Measurements from ENCODE around the gene CD79A.
A peak's percentile ranks its signal among the peaks of the same experiment; 100 is the strongest.

Gene CD79A
- 0.36 to 3.4 (median 1.4) reads per million in 17 experiments for total RNA-seq

DNA sequence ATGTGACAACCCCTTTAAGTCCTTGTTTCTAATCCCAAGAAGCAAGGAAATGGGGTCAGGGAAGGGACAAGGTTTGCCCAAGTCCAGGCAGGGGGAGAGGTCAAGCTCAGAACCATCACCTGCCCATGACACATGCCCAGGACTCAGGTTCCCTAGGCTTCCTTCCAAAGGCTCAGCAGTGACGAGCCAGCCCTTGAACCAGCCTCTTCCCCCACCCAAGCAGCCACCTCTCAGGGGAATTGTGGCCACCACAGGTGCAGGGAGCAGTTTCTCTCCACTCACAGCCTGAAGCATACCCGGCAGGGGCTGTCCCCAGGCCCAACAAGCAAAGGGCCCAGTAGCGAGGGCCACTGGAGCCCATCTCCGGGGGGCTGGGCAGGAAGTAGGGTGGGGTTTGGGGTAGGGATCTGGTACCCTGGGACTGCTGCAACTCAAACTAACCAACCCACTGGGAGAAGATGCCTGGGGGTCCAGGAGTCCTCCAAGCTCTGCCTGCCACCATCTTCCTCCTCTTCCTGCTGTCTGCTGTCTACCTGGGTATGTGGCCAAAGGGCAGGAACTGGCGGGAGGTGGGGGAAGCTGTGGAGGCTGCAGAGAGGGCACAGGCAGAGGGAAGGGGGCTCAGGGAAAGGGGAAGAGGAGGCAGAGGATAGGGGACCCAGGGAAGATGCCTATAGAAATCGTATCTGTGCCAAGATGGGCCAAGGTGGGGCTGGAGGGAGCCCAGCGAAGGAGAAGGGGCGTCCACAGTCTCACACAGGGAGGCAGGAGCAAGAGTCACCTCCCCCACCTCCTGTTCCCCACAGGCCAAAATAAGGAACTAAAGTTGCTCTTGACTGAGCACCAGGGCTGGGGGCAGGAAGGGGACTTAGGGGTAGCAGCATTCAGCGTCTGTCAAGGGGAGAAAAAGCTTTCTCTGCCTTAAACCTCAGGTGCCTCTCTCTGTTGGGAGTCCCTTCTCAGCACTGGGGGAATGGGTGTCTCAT lies at the start of gene CD79A:
Gene CD79A (plus strand): TSS at position 433 of the 986 bp plus-strand sequence. CDS start 26 bp downstream, at position 459.
- peak; percentile 58 to 80 (median 77) for DNase-seq

DNA sequence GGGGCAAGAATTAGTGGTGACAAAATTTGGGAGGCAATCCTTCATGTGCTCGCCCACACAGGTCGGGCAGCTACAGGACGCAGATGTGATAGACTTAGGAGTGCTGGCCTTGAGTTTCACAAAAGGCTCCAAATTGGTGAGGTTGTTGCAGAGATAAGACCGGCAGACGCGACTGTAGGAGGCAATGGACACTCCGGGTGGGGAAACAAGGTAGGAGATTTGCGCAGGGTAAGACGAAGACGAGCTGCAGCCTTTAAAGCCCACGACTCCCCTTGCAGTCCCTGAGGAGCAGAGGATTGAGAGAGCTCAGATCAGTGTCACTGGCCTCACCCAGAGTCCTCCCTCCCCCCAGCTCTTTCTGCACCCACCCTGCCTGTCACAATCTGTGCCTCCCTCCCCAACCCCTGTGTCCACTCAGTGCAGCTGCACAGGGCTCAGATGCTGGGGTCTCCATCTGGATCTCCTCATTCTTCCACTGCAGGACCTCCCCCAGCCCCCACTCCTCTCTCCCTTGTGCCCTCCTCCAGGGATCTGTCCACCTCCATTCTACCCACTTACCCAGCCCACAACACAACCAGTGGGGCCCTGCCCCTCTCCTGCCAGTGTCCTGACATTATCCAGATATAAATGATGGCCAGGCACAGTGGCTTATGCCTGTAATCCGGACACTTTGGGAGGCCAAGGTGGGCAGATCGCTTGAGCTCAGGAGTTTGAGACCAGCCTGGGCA lies 38.9 kb upstream of the CD79A start:
- no peak for DNase-seq

- no peak for DNase-seq
Observed at GRCh38 chr19:41839211-41839610, 37.9 kb upstream of the CD79A start.

GRCh38 chr19:41843371-41843770 lies 33.7 kb upstream of the CD79A start:
- DNase-seq = no peak

GRCh38 chr19:41844601-41845000 lies 32.5 kb upstream of the CD79A start, which contains the start of gene LYPD4:
Gene LYPD4, minus strand, starts transcription at chr19:41844683. Its CDS starts 5,398 bp downstream, at chr19:41839285.
- DNase-seq = no peak

- no peak for DNase-seq
Observed at GRCh38 chr19:41845001-41845050, 32.3 kb upstream of the CD79A start, which contains the start of gene DMRTC2. Gene DMRTC2, plus strand, starts transcription at chr19:41845042. Its CDS starts 2,387 bp downstream, at chr19:41847429.

GRCh38 chr19:41845051-41845590 lies 32.0 kb upstream of the CD79A start:
- no peak for DNase-seq

DNA sequence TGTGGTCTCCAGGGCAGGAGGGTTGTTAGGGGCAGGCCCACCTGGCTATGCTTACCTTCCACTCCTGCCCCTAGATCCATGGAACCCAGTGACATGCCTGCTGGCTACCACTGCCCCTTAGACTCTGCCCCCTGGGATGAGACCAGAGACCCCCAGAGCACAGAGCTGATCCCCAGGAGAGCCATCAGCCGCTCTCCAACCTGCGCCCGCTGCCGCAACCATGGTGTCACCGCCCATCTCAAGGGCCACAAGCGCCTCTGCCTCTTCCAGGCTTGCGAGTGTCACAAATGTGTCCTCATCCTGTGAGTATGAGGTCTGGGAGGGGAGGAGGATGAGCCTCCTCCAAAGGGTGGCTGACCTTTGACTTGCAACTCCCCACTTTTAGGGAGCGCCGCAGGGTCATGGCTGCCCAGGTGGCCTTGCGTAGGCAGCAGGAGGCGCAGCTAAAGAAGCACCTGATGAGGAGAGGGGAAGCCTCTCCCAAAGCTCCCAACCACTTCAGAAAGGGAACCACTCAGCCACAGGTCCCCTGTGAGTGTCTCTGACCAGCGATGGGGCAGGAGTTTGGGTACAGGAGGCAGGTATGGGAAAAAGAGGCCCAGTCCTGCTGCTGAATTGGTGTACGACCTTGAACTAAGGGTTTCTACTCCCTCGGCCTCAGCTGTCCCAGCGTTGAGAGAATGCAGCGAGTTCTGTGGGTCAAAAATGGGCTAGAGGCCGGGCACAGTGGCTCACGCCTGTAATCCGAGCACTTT lies 29.6 kb upstream of the CD79A start:
- no peak for DNase-seq

GRCh38 chr19:41848666-41849065 lies 28.4 kb upstream of the CD79A start:
- DNase-seq = no peak

DNA sequence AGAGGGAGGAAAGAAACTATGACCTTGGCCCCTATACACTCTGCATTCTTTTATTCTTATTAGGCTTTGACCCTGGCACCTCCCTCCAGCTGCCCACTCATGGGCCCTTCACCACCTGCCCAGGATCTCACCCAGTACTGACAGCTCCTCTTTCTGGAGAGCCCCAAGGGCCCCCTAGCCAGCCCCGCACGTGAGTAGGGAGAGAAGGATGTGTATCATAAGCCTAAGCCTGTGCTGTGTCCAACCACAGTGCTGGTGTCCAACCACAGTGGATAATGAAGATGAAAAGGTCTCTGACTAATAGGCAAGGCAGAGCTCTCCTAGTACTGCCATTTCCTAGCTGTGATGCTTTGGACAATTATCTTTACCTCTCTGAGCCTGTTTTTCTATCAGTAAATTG lies 28.0 kb upstream of the CD79A start:
- DNase-seq = no peak

DNA sequence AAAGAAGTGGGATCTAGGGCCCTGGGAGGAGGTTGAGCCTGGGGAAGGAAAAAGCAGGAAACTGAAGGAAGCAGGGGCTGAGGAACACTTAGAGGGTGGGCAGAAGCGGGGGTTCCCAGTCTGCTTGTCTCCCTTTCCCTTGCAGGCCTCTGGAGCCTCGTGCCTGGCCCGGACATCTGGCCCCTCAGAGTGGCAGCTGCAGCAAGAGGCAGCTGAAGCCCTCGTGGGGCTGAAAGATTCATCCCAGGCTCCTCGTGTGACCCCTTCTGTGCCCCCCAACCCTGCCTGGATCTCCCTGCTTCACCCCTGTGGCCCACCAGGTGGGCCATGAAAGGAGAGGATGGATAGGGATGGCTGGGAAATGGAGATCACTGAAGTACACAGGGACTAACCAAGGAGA lies 26.7 kb upstream of the CD79A start:
- no peak for DNase-seq

DNA sequence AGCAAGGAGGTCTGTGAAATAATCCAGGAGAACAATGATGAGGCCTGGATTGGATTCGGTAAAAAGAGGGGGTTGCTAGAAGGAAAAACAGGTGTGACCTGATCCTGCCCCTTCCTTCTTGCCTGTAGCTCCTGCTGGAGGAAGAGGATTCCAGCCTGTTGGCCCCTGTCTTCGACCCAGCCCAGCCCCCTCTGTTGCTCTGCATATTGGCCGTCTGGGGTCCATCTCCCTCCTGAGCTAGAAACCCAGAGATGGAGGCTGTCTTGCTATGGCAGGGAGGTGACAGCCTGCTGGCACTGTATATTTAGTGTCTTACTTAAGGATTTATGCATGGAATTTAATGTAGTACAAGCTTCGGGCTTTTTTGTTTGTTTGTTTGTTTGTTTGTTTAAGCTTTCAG lies 25.6 kb upstream of the CD79A start:
- DNase-seq = no peak

DNA sequence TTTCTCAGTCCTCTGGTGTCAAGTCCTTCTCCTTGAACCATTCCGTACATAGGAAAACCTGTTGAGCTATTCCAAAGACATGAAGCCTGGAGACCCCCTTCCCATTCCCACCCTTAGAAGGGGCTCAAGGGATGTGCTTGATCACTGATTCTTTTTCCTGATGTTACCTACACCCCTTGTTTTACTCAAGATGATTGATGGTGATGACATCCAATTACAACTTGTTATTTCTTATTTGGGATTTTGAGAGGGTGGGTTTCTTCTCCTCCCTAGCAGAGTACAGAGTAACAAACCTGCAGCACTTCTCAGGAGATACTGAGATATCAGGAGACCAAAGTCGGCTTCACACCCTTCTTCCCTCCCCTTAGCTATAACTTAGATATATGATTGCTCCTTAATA lies 23.7 kb upstream of the CD79A start:
- DNase-seq = no peak

DNA sequence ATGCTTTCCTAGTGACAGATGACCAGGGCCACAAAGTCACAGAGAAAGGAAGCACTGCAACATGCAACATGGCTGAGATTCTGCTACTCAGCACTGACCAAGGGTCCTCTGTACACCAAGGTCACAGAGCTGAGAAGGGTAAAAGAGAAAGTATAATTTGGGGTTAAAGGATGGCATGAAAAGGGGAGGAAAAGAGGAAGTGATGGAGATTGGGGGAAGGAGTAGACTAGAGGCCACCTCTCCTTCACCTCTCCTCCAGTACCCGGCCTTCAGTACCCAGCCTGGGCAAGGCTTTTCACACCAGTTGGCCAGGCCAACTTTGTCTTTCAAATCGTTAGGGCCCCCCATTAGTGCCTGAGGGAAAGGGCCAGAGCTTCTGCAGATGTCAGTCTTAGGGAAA lies 23.3 kb upstream of the CD79A start:
- no peak for DNase-seq

- no peak for DNase-seq
Observed at GRCh38 chr19:41859213-41859617, 17.9 kb upstream of the CD79A start.

GRCh38 chr19:41859618-41860418 lies 17.3 kb upstream of the CD79A start, which contains the start of gene RPS19:
Gene RPS19, plus strand, starts transcription at chr19:41860255. Its CDS starts 520 bp downstream, at chr19:41860775.
- DNase-seq = peak; percentile 99

DNA sequence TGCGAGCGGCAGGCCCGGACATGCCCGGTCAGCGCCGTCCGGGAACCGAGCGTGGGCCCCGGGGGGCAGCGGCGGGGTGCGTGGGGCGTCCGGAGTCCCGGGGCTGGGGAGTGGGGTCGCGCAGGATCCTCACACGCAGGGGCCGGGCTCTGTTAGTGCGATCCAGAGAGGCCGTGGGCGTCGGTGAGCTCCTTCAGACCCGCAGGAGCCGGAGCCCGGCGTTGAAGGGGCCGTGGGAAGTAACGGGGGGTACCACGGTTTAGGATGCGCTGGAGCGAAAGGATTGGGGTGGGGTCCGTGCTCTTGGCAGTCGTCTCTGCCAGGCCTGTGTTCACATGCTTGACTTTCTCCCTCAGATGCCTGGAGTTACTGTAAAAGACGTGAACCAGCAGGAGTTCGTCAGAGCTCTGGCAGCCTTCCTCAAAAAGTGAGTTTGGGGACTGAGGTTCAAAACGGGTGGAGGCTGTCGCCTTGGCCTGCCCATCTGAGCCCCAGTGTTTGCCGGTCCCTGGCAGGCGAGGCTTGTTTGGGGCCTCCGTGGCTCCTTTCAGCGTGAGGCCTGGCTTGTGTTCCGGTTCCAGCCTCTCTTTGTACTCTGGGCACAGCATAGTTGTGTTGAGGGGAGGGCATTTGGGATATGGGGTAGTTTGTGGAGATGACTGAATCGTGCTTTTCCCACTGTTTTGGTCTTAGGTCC lies 16.5 kb upstream of the CD79A start:
- DNase-seq = peak; percentile 15 to 32 (median 22)

- peak; percentile 21 to 54 (median 48) for DNase-seq
Observed at GRCh38 chr19:41861116-41861768, 15.8 kb upstream of the CD79A start.

GRCh38 chr19:41861846-41862245 lies 15.2 kb upstream of the CD79A start:
- no peak for DNase-seq

GRCh38 chr19:41862445-41862986 lies 14.6 kb upstream of the CD79A start:
- no peak for DNase-seq

Measured in suppressor macrophage (primary cell).